Measurements from ENCODE around the gene MYEOV.

DNA sequence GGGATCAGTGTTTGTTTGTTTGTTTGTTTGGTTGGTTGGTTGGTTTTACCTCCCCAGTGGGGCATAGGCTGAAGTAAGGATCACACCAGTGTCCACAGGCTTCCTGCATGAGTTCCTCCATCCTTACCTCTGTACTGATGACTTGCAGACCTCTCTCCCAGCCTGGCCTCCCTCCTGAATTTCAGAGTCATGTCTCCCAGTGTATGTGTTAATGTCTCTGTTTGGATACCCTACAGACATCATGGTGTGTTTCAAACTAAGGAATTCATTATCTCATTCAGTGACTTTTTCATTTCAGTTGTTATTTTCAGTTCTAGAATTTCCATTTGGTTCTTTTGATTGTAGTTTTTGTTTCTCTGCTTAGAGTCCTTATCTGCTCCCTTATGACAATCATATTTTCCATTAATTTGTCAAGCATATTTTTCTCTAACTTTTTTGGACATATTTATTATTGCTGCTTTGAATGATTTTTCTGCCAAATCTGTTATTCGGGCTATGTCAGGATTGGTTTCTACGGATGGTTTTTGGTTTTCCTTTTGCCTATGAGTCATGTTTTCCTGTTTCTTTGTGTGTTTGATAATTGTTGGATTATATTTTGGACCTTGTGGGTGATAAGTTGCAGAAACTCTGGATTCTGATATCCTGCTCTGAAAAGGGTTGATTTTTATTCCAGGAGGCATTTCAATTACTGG lies 23.6 kb downstream of the MYEOV start:
- TF ChIP-seq, protein P1, sequence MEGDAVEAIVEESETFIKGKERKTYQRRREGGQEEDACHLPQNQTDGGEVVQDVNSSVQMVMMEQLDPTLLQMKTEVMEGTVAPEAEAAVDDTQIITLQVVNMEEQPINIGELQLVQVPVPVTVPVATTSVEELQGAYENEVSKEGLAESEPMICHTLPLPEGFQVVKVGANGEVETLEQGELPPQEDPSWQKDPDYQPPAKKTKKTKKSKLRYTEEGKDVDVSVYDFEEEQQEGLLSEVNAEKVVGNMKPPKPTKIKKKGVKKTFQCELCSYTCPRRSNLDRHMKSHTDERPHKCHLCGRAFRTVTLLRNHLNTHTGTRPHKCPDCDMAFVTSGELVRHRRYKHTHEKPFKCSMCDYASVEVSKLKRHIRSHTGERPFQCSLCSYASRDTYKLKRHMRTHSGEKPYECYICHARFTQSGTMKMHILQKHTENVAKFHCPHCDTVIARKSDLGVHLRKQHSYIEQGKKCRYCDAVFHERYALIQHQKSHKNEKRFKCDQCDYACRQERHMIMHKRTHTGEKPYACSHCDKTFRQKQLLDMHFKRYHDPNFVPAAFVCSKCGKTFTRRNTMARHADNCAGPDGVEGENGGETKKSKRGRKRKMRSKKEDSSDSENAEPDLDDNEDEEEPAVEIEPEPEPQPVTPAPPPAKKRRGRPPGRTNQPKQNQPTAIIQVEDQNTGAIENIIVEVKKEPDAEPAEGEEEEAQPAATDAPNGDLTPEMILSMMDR (IDR thresholded peaks at IDR 0.05), result no peak
- TF ChIP-seq POLR2A (IDR thresholded peaks at IDR 0.05), result no peak

All from esophagus squamous epithelium (tissue), 4 donors.